HEK293 (cell line): Measurements from ENCODE around the gene KIF23.

Experiments
- TCF7L2 ChIP-seq: IDR thresholded peaks from 2 replicates; pipeline ENCODE4 v1.6.1; 2011; ENCODE audit warnings: low read depth, mild to moderate bottlenecking, inconsistent platforms, low read length, moderate library complexity, borderline replicate concordance
- ZBTB8A ChIP-seq: fragments of 450-650 bp; formaldehyde crosslinking; IDR thresholded peaks from 2 replicates; pipeline ENCODE4 v1.5.1; 2016; ENCODE audit warnings: missing biosample characterization, missing genetic modification characterization
- TF ChIP-seq, protein P1 (sequence below): fragments of 450-650 bp; formaldehyde crosslinking; IDR thresholded peaks from 2 replicates; pipeline ENCODE4 v1.5.1; 2016; ENCODE audit warnings: missing biosample characterization, missing genetic modification characterization
- TF ChIP-seq, protein P2 (sequence below): fragments of 450-650 bp; formaldehyde crosslinking; IDR thresholded peaks from 2 replicates; pipeline ENCODE4 v1.5.1; 2016; ENCODE audit warnings: missing biosample characterization, missing genetic modification characterization
- TF ChIP-seq, protein P3 (sequence below): fragments of 450-650 bp; formaldehyde crosslinking; IDR thresholded peaks from 2 replicates; pipeline ENCODE4 v1.5.1; 2016; ENCODE audit warnings: missing biosample characterization, missing genetic modification characterization

DNA sequence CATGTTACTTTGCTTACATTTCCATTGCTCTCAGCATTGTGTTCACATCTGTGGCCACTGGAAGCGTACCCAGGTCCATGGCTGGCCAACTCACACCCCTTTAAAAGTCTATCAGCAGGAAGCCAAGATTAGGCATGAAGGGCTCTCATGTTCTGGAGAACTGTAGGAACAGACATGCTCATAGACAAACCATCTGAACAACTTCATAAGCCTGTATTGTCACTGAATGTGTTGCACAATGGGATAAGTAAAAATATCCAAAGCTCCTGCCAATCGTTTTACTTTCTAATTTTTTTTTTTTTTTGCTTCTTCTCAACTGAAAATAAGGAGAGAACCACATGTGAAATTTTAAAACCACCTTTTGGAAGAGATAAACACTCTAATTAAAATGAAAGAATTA lies 44.9 kb downstream of the KIF23 start:
- TF ChIP-seq TCF7L2 (no peak), ZBTB8A (tag by site-specific recombination) (no peak)
- TF ChIP-seq, protein P1, sequence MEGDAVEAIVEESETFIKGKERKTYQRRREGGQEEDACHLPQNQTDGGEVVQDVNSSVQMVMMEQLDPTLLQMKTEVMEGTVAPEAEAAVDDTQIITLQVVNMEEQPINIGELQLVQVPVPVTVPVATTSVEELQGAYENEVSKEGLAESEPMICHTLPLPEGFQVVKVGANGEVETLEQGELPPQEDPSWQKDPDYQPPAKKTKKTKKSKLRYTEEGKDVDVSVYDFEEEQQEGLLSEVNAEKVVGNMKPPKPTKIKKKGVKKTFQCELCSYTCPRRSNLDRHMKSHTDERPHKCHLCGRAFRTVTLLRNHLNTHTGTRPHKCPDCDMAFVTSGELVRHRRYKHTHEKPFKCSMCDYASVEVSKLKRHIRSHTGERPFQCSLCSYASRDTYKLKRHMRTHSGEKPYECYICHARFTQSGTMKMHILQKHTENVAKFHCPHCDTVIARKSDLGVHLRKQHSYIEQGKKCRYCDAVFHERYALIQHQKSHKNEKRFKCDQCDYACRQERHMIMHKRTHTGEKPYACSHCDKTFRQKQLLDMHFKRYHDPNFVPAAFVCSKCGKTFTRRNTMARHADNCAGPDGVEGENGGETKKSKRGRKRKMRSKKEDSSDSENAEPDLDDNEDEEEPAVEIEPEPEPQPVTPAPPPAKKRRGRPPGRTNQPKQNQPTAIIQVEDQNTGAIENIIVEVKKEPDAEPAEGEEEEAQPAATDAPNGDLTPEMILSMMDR, result no peak
- TF ChIP-seq, protein P2, sequence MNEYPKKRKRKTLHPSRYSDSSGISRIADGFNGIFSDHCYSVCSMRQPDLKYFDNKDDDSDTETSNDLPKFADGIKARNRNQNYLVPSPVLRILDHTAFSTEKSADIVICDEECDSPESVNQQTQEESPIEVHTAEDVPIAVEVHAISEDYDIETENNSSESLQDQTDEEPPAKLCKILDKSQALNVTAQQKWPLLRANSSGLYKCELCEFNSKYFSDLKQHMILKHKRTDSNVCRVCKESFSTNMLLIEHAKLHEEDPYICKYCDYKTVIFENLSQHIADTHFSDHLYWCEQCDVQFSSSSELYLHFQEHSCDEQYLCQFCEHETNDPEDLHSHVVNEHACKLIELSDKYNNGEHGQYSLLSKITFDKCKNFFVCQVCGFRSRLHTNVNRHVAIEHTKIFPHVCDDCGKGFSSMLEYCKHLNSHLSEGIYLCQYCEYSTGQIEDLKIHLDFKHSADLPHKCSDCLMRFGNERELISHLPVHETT, result no peak
- TF ChIP-seq, protein P3, sequence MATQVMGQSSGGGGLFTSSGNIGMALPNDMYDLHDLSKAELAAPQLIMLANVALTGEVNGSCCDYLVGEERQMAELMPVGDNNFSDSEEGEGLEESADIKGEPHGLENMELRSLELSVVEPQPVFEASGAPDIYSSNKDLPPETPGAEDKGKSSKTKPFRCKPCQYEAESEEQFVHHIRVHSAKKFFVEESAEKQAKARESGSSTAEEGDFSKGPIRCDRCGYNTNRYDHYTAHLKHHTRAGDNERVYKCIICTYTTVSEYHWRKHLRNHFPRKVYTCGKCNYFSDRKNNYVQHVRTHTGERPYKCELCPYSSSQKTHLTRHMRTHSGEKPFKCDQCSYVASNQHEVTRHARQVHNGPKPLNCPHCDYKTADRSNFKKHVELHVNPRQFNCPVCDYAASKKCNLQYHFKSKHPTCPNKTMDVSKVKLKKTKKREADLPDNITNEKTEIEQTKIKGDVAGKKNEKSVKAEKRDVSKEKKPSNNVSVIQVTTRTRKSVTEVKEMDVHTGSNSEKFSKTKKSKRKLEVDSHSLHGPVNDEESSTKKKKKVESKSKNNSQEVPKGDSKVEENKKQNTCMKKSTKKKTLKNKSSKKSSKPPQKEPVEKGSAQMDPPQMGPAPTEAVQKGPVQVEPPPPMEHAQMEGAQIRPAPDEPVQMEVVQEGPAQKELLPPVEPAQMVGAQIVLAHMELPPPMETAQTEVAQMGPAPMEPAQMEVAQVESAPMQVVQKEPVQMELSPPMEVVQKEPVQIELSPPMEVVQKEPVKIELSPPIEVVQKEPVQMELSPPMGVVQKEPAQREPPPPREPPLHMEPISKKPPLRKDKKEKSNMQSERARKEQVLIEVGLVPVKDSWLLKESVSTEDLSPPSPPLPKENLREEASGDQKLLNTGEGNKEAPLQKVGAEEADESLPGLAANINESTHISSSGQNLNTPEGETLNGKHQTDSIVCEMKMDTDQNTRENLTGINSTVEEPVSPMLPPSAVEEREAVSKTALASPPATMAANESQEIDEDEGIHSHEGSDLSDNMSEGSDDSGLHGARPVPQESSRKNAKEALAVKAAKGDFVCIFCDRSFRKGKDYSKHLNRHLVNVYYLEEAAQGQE (tag by site-specific recombination), result no peak
